Measurements from ENCODE around the gene GUCY1A2.

The GUCY1A2 gene

DNA sequence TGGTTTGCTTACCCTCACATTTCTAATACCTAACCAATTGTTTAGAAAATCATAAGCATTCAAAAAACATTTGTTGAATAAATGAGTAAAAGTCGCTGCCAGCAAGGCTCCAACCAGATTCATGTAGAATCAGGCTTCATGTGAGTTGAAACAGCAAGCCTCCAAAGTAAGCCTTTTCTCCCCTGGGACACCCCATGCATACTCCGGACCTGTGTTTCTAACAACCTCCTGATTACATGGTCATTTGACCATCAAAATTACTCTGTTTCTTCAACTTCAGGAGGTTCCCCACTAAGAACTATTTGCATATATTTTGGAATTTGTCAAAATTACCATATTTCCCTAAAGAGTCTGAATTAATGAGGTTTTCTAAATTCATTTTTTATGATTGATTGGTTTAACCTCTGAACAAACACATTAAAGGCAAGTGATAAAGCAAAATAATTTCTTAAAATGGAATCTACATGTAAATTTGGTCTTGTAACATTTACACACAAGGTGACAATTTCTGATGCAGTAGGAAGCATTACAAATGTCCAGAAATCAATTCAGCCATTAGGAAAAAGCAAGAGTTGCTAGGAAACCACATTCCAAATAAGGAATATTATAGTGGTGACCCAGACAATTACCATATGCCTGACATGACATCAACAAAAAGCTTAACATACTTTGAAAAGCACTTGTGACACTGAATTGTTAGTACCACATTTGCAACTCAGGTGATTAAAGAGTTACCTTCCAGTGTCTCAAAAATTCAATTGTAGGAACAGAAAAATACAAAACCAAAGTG lies 252.6 kb downstream of the GUCY1A2 start:
- TF ChIP-seq FOXM1 (IDR thresholded peaks at IDR 0.05; ENCODE audit: borderline replicate concordance, low read depth) (no peak), CEBPB (IDR thresholded peaks at IDR 0.05) (no peak), TAF1 (IDR thresholded peaks at IDR 0.05; ENCODE audit: low read depth) (no peak), EP300 (IDR thresholded peaks at IDR 0.05; ENCODE audit: borderline replicate concordance) (no peak), NFIC (IDR thresholded peaks at IDR 0.05) (no peak), EGR1 (IDR thresholded peaks at IDR 0.05) (no peak), YY1 (IDR thresholded peaks at IDR 0.05; ENCODE audit: low read depth) (no peak), CREB1 (IDR thresholded peaks at IDR 0.05; ENCODE audit: low read depth) (no peak), RAD21 (IDR thresholded peaks at IDR 0.05; ENCODE audit: low read depth) (no peak), ZBTB7A (IDR thresholded peaks at IDR 0.05; ENCODE audit: low read depth) (no peak), TEAD4 (IDR thresholded peaks at IDR 0.05) (no peak)
- TF ChIP-seq, protein P1, sequence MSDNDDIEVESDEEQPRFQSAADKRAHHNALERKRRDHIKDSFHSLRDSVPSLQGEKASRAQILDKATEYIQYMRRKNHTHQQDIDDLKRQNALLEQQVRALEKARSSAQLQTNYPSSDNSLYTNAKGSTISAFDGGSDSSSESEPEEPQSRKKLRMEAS (IDR thresholded peaks at IDR 0.05) = no peak
- TF ChIP-seq, protein P2, sequence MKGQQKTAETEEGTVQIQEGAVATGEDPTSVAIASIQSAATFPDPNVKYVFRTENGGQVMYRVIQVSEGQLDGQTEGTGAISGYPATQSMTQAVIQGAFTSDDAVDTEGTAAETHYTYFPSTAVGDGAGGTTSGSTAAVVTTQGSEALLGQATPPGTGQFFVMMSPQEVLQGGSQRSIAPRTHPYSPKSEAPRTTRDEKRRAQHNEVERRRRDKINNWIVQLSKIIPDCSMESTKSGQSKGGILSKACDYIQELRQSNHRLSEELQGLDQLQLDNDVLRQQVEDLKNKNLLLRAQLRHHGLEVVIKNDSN (IDR thresholded peaks at IDR 0.05) = no peak

DNA sequence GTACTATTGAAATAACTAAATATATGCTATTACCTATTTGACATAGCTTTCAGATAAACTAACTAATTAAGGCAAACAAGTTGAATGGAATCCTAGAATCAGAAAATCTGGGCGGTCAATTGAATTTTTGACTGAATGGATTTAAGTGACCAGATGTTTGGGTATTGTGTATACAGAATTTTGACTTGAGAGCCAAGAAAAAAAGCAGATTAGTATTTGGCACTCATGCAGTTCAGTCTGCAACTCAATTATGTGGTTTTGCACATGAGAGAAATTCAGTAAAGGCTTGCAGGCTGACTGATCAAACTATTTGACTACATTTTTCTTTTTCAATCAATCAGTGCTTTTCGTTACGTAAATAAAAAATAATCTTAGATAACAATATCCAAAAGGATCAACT lies 254.8 kb downstream of the GUCY1A2 start:
- TF ChIP-seq, protein P1 (IDR thresholded peaks at IDR 0.05) = no peak
- TF ChIP-seq, protein P2 (IDR thresholded peaks at IDR 0.05) = no peak

DNA sequence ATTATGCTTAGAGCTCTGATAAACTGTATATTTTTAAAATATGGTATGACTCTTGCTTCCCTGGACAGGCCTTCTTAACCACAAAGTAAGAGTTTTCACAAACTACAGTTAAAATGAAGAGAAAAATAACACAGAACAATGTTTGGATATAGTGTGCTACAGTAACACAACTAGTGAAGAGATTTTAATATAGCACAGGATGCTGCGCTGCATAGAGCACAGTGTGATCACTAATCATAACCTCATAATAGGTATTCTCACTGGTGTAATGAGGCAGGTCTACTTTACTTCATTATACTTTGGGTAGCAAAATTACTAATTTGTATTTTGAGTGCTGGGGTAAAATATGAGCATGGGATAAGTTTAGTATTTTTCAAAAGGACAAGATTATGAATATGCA lies 256.5 kb downstream of the GUCY1A2 start:
- TF ChIP-seq CEBPB (IDR thresholded peaks at IDR 0.05) (no peak), ZBTB7A (IDR thresholded peaks at IDR 0.05; ENCODE audit: low read depth) (no peak), TEAD4 (IDR thresholded peaks at IDR 0.05) (no peak), TCF12 (IDR thresholded peaks at IDR 0.05; ENCODE audit: low read depth) (no peak), YY1 (IDR thresholded peaks at IDR 0.05; ENCODE audit: low read depth) (no peak), EP300 (IDR thresholded peaks at IDR 0.05; ENCODE audit: borderline replicate concordance) (no peak), CREB1 (IDR thresholded peaks at IDR 0.05; ENCODE audit: low read depth) (no peak), RAD21 (IDR thresholded peaks at IDR 0.05; ENCODE audit: low read depth) (no peak), FOXM1 (IDR thresholded peaks at IDR 0.05; ENCODE audit: borderline replicate concordance, low read depth) (no peak), NFIC (IDR thresholded peaks at IDR 0.05) (no peak), TAF1 (IDR thresholded peaks at IDR 0.05; ENCODE audit: low read depth) (no peak), EGR1 (IDR thresholded peaks at IDR 0.05) (no peak)
- TF ChIP-seq, protein P3, sequence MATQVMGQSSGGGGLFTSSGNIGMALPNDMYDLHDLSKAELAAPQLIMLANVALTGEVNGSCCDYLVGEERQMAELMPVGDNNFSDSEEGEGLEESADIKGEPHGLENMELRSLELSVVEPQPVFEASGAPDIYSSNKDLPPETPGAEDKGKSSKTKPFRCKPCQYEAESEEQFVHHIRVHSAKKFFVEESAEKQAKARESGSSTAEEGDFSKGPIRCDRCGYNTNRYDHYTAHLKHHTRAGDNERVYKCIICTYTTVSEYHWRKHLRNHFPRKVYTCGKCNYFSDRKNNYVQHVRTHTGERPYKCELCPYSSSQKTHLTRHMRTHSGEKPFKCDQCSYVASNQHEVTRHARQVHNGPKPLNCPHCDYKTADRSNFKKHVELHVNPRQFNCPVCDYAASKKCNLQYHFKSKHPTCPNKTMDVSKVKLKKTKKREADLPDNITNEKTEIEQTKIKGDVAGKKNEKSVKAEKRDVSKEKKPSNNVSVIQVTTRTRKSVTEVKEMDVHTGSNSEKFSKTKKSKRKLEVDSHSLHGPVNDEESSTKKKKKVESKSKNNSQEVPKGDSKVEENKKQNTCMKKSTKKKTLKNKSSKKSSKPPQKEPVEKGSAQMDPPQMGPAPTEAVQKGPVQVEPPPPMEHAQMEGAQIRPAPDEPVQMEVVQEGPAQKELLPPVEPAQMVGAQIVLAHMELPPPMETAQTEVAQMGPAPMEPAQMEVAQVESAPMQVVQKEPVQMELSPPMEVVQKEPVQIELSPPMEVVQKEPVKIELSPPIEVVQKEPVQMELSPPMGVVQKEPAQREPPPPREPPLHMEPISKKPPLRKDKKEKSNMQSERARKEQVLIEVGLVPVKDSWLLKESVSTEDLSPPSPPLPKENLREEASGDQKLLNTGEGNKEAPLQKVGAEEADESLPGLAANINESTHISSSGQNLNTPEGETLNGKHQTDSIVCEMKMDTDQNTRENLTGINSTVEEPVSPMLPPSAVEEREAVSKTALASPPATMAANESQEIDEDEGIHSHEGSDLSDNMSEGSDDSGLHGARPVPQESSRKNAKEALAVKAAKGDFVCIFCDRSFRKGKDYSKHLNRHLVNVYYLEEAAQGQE (IDR thresholded peaks at IDR 0.05; ENCODE audit: low read depth) = no peak
- TF ChIP-seq, protein P1 (IDR thresholded peaks at IDR 0.05) = no peak
- TF ChIP-seq, protein P2 (IDR thresholded peaks at IDR 0.05) = no peak

DNA sequence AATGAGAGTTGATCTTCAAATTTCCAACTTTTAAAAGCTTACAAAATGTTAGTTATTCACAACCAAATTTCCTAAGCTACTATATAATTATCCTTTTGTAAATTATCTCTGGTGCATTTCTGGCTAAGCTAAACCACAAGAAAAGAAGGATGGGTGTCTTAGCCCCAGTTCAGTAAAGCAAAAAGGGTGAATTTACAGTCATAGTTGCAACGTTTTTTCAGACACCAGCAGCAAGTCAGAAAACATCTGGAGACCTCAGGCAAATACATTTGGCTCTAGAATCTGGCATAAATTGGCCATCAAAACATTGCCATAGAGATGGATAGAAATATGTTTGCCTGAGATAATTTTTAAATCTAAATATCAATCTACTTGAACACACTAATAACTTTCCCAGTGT lies 257.0 kb downstream of the GUCY1A2 start:
- TF ChIP-seq EP300 (IDR thresholded peaks at IDR 0.05; ENCODE audit: borderline replicate concordance) (no peak), CREB1 (IDR thresholded peaks at IDR 0.05; ENCODE audit: low read depth) (no peak), CEBPB (IDR thresholded peaks at IDR 0.05) (no peak), ZBTB7A (IDR thresholded peaks at IDR 0.05; ENCODE audit: low read depth) (no peak), YY1 (IDR thresholded peaks at IDR 0.05; ENCODE audit: low read depth) (no peak), NFIC (IDR thresholded peaks at IDR 0.05) (no peak), TEAD4 (IDR thresholded peaks at IDR 0.05) (no peak), RAD21 (IDR thresholded peaks at IDR 0.05; ENCODE audit: low read depth) (no peak), FOXM1 (IDR thresholded peaks at IDR 0.05; ENCODE audit: borderline replicate concordance, low read depth) (no peak), TCF12 (IDR thresholded peaks at IDR 0.05; ENCODE audit: low read depth) (no peak), EGR1 (IDR thresholded peaks at IDR 0.05) (no peak), TAF1 (IDR thresholded peaks at IDR 0.05; ENCODE audit: low read depth) (no peak)
- TF ChIP-seq, protein P3 (IDR thresholded peaks at IDR 0.05; ENCODE audit: low read depth) = no peak
- TF ChIP-seq, protein P1 (IDR thresholded peaks at IDR 0.05) = no peak
- TF ChIP-seq, protein P2 (IDR thresholded peaks at IDR 0.05) = no peak

All from Ishikawa (cell line).